HG02943 (cell line): Measurements from ENCODE around the gene TXNL4B.

Source experiments
- ATAC-seq: cut with Tn5 transposase; IDR thresholded peaks from one replicate; pipeline ENCODE4 v1.9.1; 2021; ENCODE audit warnings: mild to moderate bottlenecking, low read depth, moderate library complexity; ENCODE audit not compliant: unreplicated experiment

The TXNL4B gene

GRCh38 chr16:72093448-72094265 is at the start of gene TXNL4B, which contains the start of gene DHX38:
Gene TXNL4B, minus strand, starts transcription at chr16:72093620. Its CDS starts 2,871 bp downstream, at chr16:72090749.
Gene DHX38, plus strand, starts transcription at chr16:72093847. Its CDS starts 2,311 bp downstream, at chr16:72096158.
- ATAC-seq: peak; percentile 98

- no peak for ATAC-seq
These were observed 49.1 kb upstream of the TXNL4B start for GRCh38 chr16:72142476-72142875.

DNA sequence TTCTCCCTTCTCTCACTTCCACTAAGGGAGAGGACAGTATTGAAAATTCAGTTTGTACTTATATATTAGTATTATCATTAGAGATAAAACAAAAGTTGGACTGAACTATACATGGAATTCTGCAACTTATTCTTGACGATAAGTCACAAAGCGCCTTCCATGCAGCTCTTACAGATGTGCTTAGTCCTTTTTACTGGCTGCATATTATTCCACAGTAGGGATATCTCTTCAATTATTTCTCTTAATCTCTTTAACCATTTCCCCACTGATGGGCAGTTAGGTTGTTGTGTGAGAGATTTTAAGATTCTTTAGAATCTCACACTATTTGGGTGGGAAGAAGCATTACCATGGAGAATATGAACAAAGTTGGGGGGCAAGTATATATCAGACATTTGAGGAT is 46.5 kb upstream of the TXNL4B start:
- no peak for ATAC-seq

DNA sequence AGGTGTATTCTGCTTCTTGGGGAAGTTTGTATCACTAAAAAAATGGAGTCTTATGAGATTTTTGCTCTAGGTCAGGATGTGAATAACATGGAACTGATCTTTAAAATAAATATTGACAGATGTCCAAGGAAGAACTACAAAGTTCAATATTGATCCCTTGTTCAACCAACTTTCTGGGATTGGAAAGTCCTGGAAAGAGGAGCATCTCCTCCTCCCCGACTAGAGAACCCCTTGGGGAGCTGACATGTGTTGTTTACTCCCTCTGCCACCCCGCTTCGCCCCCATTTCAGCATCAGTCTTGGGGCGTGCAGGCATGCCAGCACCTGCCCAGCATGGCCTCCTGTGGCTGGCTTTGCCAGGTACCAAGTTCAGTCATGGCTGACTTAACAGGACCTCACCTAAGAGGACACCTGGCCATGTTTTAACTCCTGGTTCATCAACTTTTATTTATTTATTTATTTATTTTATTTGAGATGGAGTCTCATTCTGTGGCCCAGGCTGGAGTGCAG is 44.7 kb upstream of the TXNL4B start:
- no peak for ATAC-seq

GRCh38 chr16:72137380-72138063 is 44.1 kb upstream of the TXNL4B start:
- no peak for ATAC-seq

- ATAC-seq: no peak
These were observed 41.1 kb upstream of the TXNL4B start for GRCh38 chr16:72134507-72134906.

GRCh38 chr16:72132726-72133125 is 39.3 kb upstream of the TXNL4B start:
- no peak for ATAC-seq

DNA sequence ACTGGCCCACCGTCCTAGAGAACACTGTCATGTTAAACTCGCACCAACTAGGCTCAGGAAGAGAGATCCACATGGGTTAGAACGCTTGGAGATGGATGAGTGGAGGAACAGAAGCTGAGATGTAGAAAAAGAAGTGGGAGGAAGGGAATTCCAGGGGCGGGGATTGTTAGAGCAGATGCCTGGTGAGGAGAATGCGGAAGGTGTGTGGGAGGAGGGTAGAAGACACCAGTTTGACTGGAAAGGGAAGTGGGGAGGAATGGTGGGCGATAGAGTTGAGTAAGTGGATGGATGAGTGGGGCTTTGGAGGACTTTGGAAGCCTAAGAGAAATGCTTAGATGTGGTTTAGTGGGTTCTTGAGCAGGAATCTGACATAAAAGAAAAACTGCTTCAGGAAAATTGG is 37.6 kb upstream of the TXNL4B start:
- no peak for ATAC-seq

GRCh38 chr16:72129976-72130656 is 36.7 kb upstream of the TXNL4B start:
- ATAC-seq: no peak

- ATAC-seq: no peak
These were observed 35.3 kb upstream of the TXNL4B start for GRCh38 chr16:72128701-72129100.

GRCh38 chr16:72126429-72126765 is 33.0 kb upstream of the TXNL4B start:
- ATAC-seq: no peak

- ATAC-seq: no peak
These were observed 32.4 kb upstream of the TXNL4B start for GRCh38 chr16:72125635-72126428.

- ATAC-seq: no peak
These were observed 31.6 kb upstream of the TXNL4B start for GRCh38 chr16:72124761-72125634.

DNA sequence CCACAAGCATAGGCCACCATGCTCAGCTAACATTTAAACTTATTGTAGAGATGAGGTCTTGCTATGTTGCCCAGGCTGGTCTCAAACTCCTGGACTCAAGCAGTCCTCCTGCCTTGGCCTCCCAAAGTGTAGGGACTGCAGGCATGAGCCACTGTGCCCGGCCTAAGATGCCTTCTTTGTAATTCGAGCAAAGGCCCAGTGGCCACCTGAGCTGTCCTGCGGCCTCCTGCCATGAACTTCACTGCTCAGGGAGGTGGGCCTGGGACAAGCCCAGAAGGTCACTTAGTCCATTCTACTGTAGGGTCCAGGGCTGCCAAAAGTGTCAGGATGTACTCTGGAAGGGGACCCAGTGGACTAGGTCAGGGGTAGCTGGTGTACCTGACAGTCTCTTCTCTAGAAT is 30.7 kb upstream of the TXNL4B start:
- ATAC-seq: no peak

DNA sequence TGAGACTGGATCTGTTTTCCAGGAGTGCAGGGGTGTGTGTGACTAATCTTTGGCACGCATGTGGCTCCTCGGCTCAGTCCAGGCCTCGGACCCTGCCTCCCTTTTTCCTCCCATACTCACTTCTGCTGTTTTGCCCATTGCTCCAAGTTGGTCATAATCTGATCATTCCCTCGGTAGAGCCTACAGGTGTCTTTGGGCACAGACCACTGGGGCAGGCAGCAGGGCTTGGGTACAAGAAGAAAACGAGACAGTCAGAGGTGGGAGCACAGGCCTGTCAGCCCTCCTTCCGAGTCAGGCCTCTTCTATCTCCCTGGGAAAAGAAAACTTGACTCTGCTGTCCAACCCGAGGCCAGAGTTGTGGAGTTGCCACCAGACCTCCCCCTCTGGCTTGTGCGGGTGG is 30.0 kb upstream of the TXNL4B start:
- no peak for ATAC-seq

DNA sequence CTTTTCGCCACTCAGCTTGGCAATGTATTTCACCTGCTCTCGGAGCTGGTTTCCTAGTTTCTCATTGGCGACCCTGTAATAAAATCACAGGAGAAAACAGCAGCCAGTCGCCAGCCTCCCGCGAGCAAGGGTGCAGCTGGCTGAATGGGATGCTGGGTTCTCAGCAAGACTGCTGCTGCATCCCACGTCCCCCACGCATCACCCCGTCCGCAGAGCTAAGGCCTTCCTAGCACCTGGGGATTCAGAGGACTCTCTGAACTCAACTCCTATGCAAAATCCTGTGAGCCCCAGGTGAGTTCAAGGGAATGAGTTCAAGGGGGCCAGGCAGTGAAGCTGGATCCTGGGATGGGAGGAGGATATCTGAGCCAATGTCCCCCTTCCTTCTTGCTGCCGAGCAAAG is 29.5 kb upstream of the TXNL4B start:
- no peak for ATAC-seq

- no peak for ATAC-seq
These were observed 28.9 kb upstream of the TXNL4B start for GRCh38 chr16:72122308-72122707.

DNA sequence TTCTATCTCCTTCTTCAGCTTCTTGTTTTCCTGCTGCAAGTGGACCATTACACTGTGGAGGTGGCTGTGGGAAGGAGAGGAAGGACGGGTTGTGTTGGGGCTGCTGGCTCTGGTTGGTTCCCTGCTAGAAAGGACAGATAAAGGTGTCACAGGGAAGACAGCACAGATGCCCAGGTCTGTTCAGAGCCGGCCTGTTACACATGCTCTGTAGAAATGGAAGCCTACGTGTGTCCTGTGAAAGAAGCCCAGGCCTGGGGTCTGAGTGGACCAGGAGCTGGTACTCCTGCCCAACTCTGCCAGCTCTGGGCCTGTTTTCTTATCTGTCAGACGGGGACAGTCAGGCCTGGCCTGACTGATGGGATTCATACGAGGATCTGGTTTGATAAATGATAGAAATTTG is 26.6 kb upstream of the TXNL4B start:
- ATAC-seq: no peak

GRCh38 chr16:72113616-72113945 is 20.2 kb upstream of the TXNL4B start:
- ATAC-seq: no peak
